Measurements from ENCODE around the gene RPRD1B. TPM values are rescaled to one million over a fixed set of nuclear protein-coding genes. Genes with fewer than 3 reads are reported as not detected.

Gene RPRD1B
- polyA plus RNA-seq, 1 of the 3 experiments (the other 2 are of a cell fraction): 11.8 TPM

DNA sequence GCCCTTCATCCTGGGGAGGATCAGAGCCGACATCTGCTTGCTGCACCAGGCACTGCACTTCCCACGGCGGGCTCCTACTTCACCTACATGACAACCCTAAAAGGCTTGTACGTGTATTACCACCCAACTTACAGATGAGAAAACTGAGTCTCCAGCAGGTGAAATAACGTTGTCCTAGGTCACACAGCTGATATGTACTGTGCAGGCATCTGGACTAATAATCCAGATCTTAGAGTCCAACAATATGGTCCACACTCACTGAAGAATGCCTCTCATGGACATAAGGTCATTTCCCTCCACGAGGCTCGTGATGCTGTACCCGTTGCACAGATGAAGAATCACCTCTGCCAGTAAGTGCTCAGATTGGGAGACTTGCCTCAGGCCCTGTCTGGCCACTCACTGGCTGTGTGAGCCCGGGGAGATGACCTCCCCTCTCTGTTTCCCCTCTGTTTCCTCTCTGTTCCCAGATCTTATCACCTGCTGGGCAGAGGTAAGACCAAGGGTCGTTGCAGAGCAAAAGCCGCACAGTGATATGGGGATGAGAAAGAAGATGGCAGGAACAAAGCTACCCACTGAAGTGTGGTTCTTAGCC lies 99.5 kb downstream of the RPRD1B start:
- Histone ChIP-seq H3K4me3 (ENCODE audit: low read depth in 2 of 2, low read length in 1 of 2) (no peak overlapping the region), H3F3A (replicated peaks; ENCODE audit: insufficient read depth) (peaks cover 57% of the 10 kb centered on the region), H3K79me2 (ENCODE audit: insufficient read depth) (no peaks in the 10 kb centered on the region), H3K9me3 (no peaks in the 10 kb centered on the region), H3K27me3 (ENCODE audit: insufficient read depth) (no peaks in the 10 kb centered on the region), H3K36me3 (replicated peaks in 1 of 2; ENCODE audit: control insufficient read depth in 1 of 2, insufficient read depth in 2 of 2, low read length in 1 of 2) (peaks cover 27 to 55% of the 10 kb centered on the region in 2 experiments), H3K4me1 (ENCODE audit: control insufficient read depth in 1 of 2, insufficient read depth in 2 of 2, low read depth in 1 of 2, low read length in 1 of 2) (peaks cover 20 to 39% of the 10 kb centered on the region in 2 experiments), H3K27ac (ENCODE audit: low read depth in 2 of 2, low read length in 1 of 2) (peak overlapping the region in 1 of 2 experiments; percentile 6; a peak in 1 of 4 replicates), H3K9me2 (no peaks in the 10 kb centered on the region), H4K20me1 (ENCODE audit: insufficient read depth) (no peaks in the 10 kb centered on the region), H3K9ac (no peak overlapping the region), H3K4me2 (no peak overlapping the region), H2AFZ (ENCODE audit: low read depth) (no peak overlapping the region)
- ChIA-PET POLR2A (interaction anchor here (1.1 kb wide), 1 partner anchor 18 kb away, joined by 3 read pairs; no protein-coding TSS in a partner anchor), CTCF (interaction anchor here (1.0 to 6.4 kb wide), 5 partner anchors 19 to 88 kb away, joined by 3 to 22 read pairs (median 6); no protein-coding TSS in a partner anchor)
- WGBS (ENCODE audit: low lambda C conversion rate): 79% methylated on average over 11 of the region's 11 CpGs
- TF ChIP-seq RCOR1 (IDR thresholded peaks at IDR 0.05; ENCODE audit: low read length) (no peak), POLR2AphosphoS5 (IDR thresholded peaks at IDR 0.05; ENCODE audit: low read depth, low read length) (peak; percentile 8)
- peak; percentile 21 for DNase-seq

DNA sequence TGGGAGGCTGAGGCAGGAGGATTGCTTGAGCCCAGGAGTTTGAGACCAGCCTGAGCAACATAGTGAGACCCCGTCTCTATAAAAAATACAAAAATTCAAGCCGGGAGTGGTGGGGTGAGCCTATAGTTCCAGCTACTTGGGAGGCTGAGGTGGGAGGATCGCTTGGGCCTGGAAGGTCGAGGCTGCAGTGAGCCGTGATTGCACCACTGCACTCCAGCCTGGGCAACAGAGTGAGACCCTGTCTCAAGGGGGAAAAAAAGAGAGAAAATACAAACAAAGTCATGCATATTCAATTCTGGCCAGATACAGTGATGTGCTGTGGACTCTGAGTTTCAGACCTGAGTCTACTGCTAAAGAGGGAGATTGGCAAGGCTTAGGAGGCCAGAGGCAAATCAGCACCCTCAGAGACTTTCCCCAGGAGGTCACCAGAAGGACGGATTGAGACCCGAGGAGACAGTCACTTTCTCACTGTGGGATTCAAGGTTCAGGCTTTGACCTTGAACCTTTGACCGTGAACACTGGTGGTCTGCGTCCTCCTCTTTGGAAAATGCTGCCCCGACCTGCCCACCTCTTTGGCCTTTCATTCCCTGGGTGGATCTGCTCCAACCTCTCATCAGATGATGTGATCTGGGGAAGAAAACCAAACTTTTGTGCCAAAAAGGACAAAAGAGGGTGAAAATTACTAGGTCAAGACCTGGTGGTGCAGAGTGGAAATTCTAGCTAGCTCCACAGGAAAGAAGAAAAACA lies 100.3 kb downstream of the RPRD1B start:
- Histone ChIP-seq H3K36me3 (replicated peaks in 1 of 2; ENCODE audit: control insufficient read depth in 1 of 2, insufficient read depth in 2 of 2, low read length in 1 of 2) (peaks cover 35 to 60% of the 10 kb centered on the region in 2 experiments), H3K4me2 (peak overlapping the region; percentile 47), H3K27ac (ENCODE audit: low read depth in 2 of 2, low read length in 1 of 2) (peak overlapping the region; percentile 82 to 84), H3K9me2 (no peaks in the 10 kb centered on the region), H3K4me1 (ENCODE audit: control insufficient read depth in 1 of 2, insufficient read depth in 2 of 2, low read depth in 1 of 2, low read length in 1 of 2) (peaks cover 16 to 37% of the 10 kb centered on the region in 2 experiments; a peak in 3 of 4 replicates), H2AFZ (ENCODE audit: low read depth) (no peak overlapping the region), H3K27me3 (ENCODE audit: insufficient read depth) (no peaks in the 10 kb centered on the region), H3K9ac (peak overlapping the region; percentile 26; the same call in 1 of the 2 replicates), H3F3A (replicated peaks; ENCODE audit: insufficient read depth) (peaks cover 53% of the 10 kb centered on the region), H3K79me2 (ENCODE audit: insufficient read depth) (no peaks in the 10 kb centered on the region), H4K20me1 (ENCODE audit: insufficient read depth) (no peaks in the 10 kb centered on the region), H3K4me3 (ENCODE audit: low read depth in 2 of 2, low read length in 1 of 2) (no peak overlapping the region), H3K9me3 (no peaks in the 10 kb centered on the region)
- POLR2A ChIA-PET: interaction anchor here (1.1 kb wide), 1 partner anchor 19 kb away, joined by 3 read pairs; no protein-coding TSS in a partner anchor
- WGBS (ENCODE audit: low lambda C conversion rate): 95% methylated on average over 10 of the region's 10 CpGs
- CTCF ChIA-PET: interaction anchor here (0.8 to 6.4 kb wide), 4 partner anchors 9 to 88 kb away, joined by 3 to 22 read pairs (median 4); no protein-coding TSS in a partner anchor
- DNase-seq: no peak
- TF ChIP-seq GATA2 (CRISPR knock-in tag; IDR thresholded peaks at IDR 0.05) (no peak), RXRA (IDR thresholded peaks at IDR 0.05; ENCODE audit: borderline replicate concordance, low read depth) (no peak), EZH2phosphoT487 (IDR thresholded peaks at IDR 0.05; ENCODE audit: borderline replicate concordance, low read depth) (no peak), TEAD4 (IDR thresholded peaks at IDR 0.05; ENCODE audit: borderline replicate concordance, insufficient read depth) (no peak), FOSL2 (IDR thresholded peaks at IDR 0.05; ENCODE audit: borderline replicate concordance, low read depth) (no peak), RCOR1 (IDR thresholded peaks at IDR 0.05; ENCODE audit: low read length) (no peak), POLR2AphosphoS5 (IDR thresholded peaks at IDR 0.05; ENCODE audit: low read depth, low read length) (no peak), ELF1 (IDR thresholded peaks at IDR 0.05) (no peak), RAD21 (IDR thresholded peaks at IDR 0.05; ENCODE audit: low read length) (no peak)
- TF ChIP-seq, protein P1, sequence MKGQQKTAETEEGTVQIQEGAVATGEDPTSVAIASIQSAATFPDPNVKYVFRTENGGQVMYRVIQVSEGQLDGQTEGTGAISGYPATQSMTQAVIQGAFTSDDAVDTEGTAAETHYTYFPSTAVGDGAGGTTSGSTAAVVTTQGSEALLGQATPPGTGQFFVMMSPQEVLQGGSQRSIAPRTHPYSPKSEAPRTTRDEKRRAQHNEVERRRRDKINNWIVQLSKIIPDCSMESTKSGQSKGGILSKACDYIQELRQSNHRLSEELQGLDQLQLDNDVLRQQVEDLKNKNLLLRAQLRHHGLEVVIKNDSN (IDR thresholded peaks at IDR 0.05; ENCODE audit: borderline replicate concordance, low read depth): no peak
- TF ChIP-seq, protein P2, sequence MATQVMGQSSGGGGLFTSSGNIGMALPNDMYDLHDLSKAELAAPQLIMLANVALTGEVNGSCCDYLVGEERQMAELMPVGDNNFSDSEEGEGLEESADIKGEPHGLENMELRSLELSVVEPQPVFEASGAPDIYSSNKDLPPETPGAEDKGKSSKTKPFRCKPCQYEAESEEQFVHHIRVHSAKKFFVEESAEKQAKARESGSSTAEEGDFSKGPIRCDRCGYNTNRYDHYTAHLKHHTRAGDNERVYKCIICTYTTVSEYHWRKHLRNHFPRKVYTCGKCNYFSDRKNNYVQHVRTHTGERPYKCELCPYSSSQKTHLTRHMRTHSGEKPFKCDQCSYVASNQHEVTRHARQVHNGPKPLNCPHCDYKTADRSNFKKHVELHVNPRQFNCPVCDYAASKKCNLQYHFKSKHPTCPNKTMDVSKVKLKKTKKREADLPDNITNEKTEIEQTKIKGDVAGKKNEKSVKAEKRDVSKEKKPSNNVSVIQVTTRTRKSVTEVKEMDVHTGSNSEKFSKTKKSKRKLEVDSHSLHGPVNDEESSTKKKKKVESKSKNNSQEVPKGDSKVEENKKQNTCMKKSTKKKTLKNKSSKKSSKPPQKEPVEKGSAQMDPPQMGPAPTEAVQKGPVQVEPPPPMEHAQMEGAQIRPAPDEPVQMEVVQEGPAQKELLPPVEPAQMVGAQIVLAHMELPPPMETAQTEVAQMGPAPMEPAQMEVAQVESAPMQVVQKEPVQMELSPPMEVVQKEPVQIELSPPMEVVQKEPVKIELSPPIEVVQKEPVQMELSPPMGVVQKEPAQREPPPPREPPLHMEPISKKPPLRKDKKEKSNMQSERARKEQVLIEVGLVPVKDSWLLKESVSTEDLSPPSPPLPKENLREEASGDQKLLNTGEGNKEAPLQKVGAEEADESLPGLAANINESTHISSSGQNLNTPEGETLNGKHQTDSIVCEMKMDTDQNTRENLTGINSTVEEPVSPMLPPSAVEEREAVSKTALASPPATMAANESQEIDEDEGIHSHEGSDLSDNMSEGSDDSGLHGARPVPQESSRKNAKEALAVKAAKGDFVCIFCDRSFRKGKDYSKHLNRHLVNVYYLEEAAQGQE (IDR thresholded peaks at IDR 0.05; ENCODE audit: low read depth, low read length): no peak
- TF ChIP-seq, protein P3, sequence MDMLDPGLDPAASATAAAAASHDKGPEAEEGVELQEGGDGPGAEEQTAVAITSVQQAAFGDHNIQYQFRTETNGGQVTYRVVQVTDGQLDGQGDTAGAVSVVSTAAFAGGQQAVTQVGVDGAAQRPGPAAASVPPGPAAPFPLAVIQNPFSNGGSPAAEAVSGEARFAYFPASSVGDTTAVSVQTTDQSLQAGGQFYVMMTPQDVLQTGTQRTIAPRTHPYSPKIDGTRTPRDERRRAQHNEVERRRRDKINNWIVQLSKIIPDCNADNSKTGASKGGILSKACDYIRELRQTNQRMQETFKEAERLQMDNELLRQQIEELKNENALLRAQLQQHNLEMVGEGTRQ (IDR thresholded peaks at IDR 0.05; ENCODE audit: borderline replicate concordance, low read depth, low read length): no peak
